Hepatocyte (in vitro differentiated cells): ENCODE measurements around the gene PHC1. TPM values are rescaled to one million over a fixed set of nuclear protein-coding genes. Genes with fewer than 3 reads are reported as not detected.
"Not testable (repeated sequence)": the region's sequence is repeated elsewhere in the genome, so short reads cannot be mapped to it uniquely, and the experiment has no call there.

Experiments
- DNase-seq: peaks from one replicate; pipeline ENCODE4 v3.0.0-alpha.2; 2016; ENCODE audit warnings: low spot score
- H2AFZ ChIP-seq: fragments of 200-600 bp; sonication (generic); 2 replicates; pipeline ENCODE4 v1.6.0; 2016; ENCODE audit warnings: antibody characterized with exemption, mild to moderate bottlenecking
- H3K27ac ChIP-seq: fragments of 200-600 bp; sonication (generic); 2 replicates; pipeline ENCODE4 v1.5.1; 2016; ENCODE audit warnings: mild to moderate bottlenecking
- H3K27me3 ChIP-seq: fragments of 200-600 bp; sonication (generic); 2 replicates; pipeline ENCODE4 v1.6.1; 2016
- H3K36me3 ChIP-seq: fragments of 200-600 bp; sonication (generic); replicated peaks from 2 replicates; pipeline ENCODE4 v1.5.1; 2016; ENCODE audit warnings: low read depth; ENCODE audit not compliant: insufficient read depth
- H3K4me1 ChIP-seq: fragments of 200-600 bp; sonication (generic); 2 replicates; pipeline ENCODE4 v1.5.1; 2016; ENCODE audit warnings: mild to moderate bottlenecking, moderate library complexity; ENCODE audit not compliant: insufficient read depth
- H3K4me2 ChIP-seq: fragments of 200-600 bp; sonication (generic); 2 replicates; pipeline ENCODE4 v1.6.0; 2016
- H3K4me3 ChIP-seq: fragments of 200-600 bp; sonication (generic); 2 replicates; pipeline ENCODE4 v1.5.1; 2016; ENCODE audit warnings: mild to moderate bottlenecking
- H3K79me2 ChIP-seq: fragments of 200-600 bp; sonication (generic); 2 replicates; pipeline ENCODE4 v1.6.0; 2017; ENCODE audit warnings: mild to moderate bottlenecking
- H3K9me2 ChIP-seq: fragments of 200-600 bp; sonication (generic); replicated peaks from 2 replicates; pipeline ENCODE4 v1.6.0; 2017; ENCODE audit warnings: mild to moderate bottlenecking; ENCODE audit not compliant: insufficient read depth
- H3K9me3 ChIP-seq: fragments of 200-600 bp; sonication (generic); 2 replicates; pipeline ENCODE4 v1.5.1; 2016; ENCODE audit warnings: low read depth, mild to moderate bottlenecking
- H4K20me1 ChIP-seq: fragments of 200-600 bp; sonication (generic); 2 replicates; pipeline ENCODE4 v1.6.0; 2016; ENCODE audit warnings: mild to moderate bottlenecking; ENCODE audit not compliant: insufficient read depth, poor library complexity, severe bottlenecking
- CTCF ChIP-seq: fragments of 200-600 bp; sonication (generic); IDR thresholded peaks from 2 replicates; pipeline ENCODE4 v1.5.1; 2016; ENCODE audit warnings: antibody characterized with exemption, mild to moderate bottlenecking; ENCODE audit not compliant: poor library complexity
- EZH2 ChIP-seq: fragments of 200-600 bp; sonication (generic); IDR thresholded peaks from 2 replicates; pipeline ENCODE4 v1.6.1; 2016; ENCODE audit warnings: antibody characterized with exemption, mild to moderate bottlenecking, borderline replicate concordance
- EZH2phosphoT487 ChIP-seq: fragments of 200-600 bp; sonication (generic); IDR thresholded peaks from one replicate; pipeline ENCODE4 v1.6.1; 2018; ENCODE audit warnings: antibody characterized with exemption, mild to moderate bottlenecking, low read depth, moderate library complexity; ENCODE audit not compliant: unreplicated experiment, severe bottlenecking
- WGBS: methylation state at CpG from one replicate; pipeline ENCODE4 v1.1.6; 2016; ENCODE audit warnings: low lambda C conversion rate; ENCODE audit errors: missing lambda C conversion rate; 5-methylcytosine and 5-hydroxymethylcytosine counted together
- polyA plus RNA-seq: library from polyadenylated mRNA; unstranded; fragments of >200 nt; fragmentation: Nextera tagmentation; extraction: Ambion mirVana; gene quantifications from 2 replicates; pipeline ENCODE4 v1.2.1, GENCODE V29; 2016
- total RNA-seq: library from RNA; depleted of rRNA; stranded (reverse); fragments of >200 nt; gene quantifications from 2 replicates; pipeline ENCODE4 v1.2.3, GENCODE V29; 2014

PHC1 gene
- total and polyA plus RNA-seq, 2 experiments from 2014 or later, result 25.8 to 38.8 TPM

GRCh38 chr12:8894986-8895385 is 19.3 kb upstream of the PHC1 start:
- no peaks in the 10 kb centered on the region for H3K9me2 ChIP-seq
- 79% methylated on average over 1 of the region's 1 CpG for WGBS
- no peak overlapping the region for H3K4me3 ChIP-seq
- no peaks in the 10 kb centered on the region for H4K20me1 ChIP-seq
- H3K9me3 ChIP-seq, result no peaks in the 10 kb centered on the region
- TF ChIP-seq CTCF, result no peak
- TF ChIP-seq EZH2phosphoT487, result no peak
- TF ChIP-seq EZH2, result no peak
- no peaks in the 10 kb centered on the region for H3K4me1 ChIP-seq
- H3K4me2 ChIP-seq, result no peak overlapping the region
- H3K79me2 ChIP-seq, result no peaks in the 10 kb centered on the region
- no peaks in the 10 kb centered on the region for H3K27me3 ChIP-seq
- no peaks in the 10 kb centered on the region for H3K36me3 ChIP-seq
- no peak overlapping the region for H3K27ac ChIP-seq
- no peak for DNase-seq
- no peak overlapping the region for H2AFZ ChIP-seq

- Histone ChIP-seq H3K27me3 (no peaks in the 10 kb centered on the region), H2AFZ (no peak overlapping the region), H3K9me2 (no peaks in the 10 kb centered on the region), H3K9me3 (no peaks in the 10 kb centered on the region), H3K27ac (no peak overlapping the region), H3K4me2 (no peak overlapping the region), H3K79me2 (no peaks in the 10 kb centered on the region), H3K36me3 (no peaks in the 10 kb centered on the region), H4K20me1 (no peaks in the 10 kb centered on the region), H3K4me3 (no peak overlapping the region), H3K4me1 (no peaks in the 10 kb centered on the region)
- DNase-seq, result no peak
- TF ChIP-seq EZH2phosphoT487, result no peak
- TF ChIP-seq EZH2, result no peak
- TF ChIP-seq CTCF, result no peak
- 94% methylated on average over 7 of the region's 7 CpGs for WGBS
These were observed 17.2 kb upstream of the PHC1 start for GRCh38 chr12:8897081-8897480.

- H3K9me2 ChIP-seq, result no peaks in the 10 kb centered on the region
- no peaks in the 10 kb centered on the region for H3K36me3 ChIP-seq
- no peak for DNase-seq
- H3K4me3 ChIP-seq, result no peak overlapping the region
- H3K79me2 ChIP-seq, result no peaks in the 10 kb centered on the region
- no peaks in the 10 kb centered on the region for H4K20me1 ChIP-seq
- H3K27ac ChIP-seq, result no peak overlapping the region
- H2AFZ ChIP-seq, result no peak overlapping the region
- TF ChIP-seq EZH2, result no peak
- TF ChIP-seq CTCF, result no peak
- TF ChIP-seq EZH2phosphoT487, result no peak
- 94% methylated on average over 6 of the region's 6 CpGs for WGBS
- H3K4me1 ChIP-seq, result no peaks in the 10 kb centered on the region
- no peaks in the 10 kb centered on the region for H3K9me3 ChIP-seq
- no peak overlapping the region for H3K4me2 ChIP-seq
- no peaks in the 10 kb centered on the region for H3K27me3 ChIP-seq
These were observed 14.5 kb upstream of the PHC1 start for GRCh38 chr12:8899830-8900229.

GRCh38 chr12:8902703-8903102 is 11.6 kb upstream of the PHC1 start:
- H3K36me3 ChIP-seq, H3K4me2 ChIP-seq, H3K9me2 ChIP-seq, H3K27me3 ChIP-seq, H4K20me1 ChIP-seq, H3K27ac ChIP-seq, DNase-seq, H2AFZ ChIP-seq, H3K4me1 ChIP-seq, H3K4me3 ChIP-seq, H3K79me2 ChIP-seq, H3K9me3 ChIP-seq: not testable (repeated sequence)
- 97% methylated on average over 5 of the region's 5 CpGs for WGBS
